Hematopoietic multipotent progenitor cell treated with erythropoietin and hydrocortisone succinate and interleukin-3 and kit ligand, for 6 days (in vitro differentiated cells): ENCODE results near the gene S1PR2.
"Not testable (repeated sequence)": the region's sequence is repeated elsewhere in the genome, so short reads cannot be mapped to it uniquely, and the experiment has no call there.

Experiments
- DNase-seq: peaks from one replicate; pipeline ENCODE4 v3.0.0-alpha.2; 2015

Gene S1PR2

DNA sequence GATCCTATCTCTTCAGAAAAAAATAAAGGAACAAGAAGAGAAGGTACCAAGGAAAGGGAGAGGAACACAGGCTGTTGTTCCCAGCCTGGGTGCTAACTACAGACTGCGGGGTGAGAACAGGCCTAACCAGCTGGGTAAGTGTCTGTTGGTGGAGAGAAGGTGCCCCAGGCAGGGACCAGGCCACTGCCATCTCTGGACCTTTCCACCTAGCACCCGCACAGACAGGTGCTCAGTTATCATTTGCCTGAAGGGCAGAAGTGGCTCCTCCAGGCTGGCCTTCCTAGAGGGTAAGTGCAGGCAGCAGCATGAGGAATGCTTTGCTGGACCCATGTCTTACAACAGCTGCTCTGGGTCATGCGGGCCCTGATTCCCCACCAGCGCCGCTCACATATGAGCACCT, 46.5 kb downstream of the S1PR2 start:
- no peak for DNase-seq

DNA sequence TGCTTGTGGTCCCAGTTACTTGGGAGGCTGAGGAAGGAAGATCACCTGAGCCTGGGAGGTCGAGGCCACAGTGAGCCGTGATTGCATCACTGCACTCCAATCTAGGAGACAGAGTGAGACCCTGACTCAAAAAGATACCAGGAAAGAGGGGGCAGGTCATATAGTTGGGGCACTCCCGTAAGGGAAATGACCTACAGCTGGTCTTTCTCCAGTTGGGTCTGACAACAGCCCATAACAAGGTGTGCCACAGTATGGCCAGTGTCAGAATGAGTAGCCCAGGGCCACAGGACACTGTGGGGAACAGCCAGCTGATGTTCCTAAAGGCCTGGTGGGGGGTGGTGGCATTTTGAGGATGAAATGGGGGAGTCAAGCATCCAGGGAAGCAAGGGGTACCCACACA, 47.2 kb downstream of the S1PR2 start:
- DNase-seq, result no peak

DNA sequence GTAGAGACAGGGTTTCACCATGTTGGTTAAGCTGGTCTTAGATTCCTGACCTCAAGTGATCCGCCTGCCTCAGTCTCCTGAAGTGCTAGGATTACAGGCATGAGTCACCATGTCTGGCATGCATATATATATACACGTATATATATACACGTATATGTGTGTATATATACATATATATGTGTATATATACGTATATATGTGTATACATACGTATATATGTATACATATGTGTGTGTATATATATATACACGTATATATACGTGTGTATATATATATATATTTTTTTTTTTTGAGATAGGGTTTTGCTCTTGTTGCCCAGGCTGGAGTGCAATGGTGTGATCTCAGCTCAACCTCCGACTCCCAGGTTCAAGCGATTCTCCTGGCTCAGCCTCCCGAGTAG, 48.3 kb downstream of the S1PR2 start:
- DNase-seq, result no peak

DNA sequence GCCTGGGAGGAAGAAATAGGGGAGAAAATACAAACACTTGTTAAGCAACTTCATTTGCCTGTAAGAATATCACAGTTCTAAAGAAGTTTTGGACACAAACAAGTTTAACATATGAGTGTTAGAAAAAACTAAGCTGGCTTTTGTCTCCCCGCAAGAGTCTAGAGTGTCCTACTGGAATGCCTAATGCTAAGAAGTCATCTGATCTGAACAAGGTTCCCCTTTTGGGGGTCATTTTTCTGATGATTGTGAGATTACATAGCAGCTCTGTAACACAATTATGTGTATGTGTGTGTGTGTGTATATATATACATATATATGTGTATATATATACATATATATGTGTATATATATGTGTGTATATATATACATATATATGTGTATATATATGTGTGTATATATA, 49.1 kb downstream of the S1PR2 start:
- DNase-seq, result no peak

DNA sequence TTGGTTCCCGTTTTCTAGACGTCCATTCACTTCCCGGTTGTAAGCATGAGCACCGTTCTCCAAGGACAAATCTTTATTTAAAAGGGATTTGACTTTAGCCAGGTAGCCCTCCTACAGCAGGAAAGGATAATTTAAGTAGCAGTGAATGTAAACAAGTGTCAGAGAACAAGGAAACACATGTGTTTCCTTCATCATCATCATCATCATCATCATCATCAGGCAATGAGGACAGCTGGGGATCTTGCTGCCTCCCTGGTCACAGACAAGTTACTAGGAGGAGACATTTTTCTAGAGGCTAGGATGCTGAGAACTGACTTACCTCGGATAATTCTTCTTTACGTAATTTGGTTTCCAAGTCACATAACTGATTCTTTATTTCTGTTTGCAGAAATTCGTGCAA, 50.7 kb downstream of the S1PR2 start:
- no peak for DNase-seq

DNA sequence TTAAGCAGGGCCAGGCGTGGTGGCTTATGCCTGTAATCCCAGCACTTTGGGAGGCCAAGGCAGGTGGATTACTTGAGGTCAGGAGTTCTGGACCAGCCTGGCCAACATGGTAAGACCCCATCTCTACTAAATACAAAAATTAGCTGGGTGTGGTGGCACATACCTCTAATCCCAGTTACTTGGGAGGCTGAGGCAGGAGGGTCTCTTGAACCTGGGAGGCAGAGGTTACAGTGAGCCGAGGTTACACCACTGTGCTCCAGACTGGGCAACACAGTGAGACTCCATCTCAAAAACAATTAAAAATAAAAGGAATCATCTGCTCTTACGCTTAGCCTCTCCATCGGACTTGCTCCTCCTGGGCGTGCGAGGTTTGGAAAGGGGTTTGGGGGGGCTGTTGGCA, 51.1 kb downstream of the S1PR2 start:
- not testable (repeated sequence) for DNase-seq

DNA sequence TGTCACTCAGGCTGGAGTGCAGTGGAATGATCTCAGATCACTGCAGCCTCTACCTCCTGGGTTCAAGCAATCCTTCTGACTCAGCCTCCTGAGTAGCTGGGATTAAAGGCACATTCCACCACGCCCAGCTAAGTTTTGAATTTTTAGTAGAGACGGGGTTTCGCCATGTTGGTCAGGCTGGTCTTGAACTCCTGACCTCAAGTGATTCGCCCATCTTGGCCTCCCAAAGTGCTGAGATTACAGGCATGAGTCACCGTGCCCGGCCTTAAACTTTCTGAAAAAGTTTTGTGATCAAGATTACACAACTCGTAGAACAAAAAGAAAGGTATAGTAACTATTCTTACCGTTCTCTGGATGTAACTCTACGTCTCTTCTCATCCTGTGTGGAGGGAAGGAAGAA, 57.6 kb downstream of the S1PR2 start:
- DNase-seq, result no peak
